ENCODE measurements around the gene FAM124B.

Gene FAM124B

GRCh38 chr2:224349396-224349795, 52.5 kb downstream of the FAM124B start:
- H3K4me3 ChIP-seq (replicated peaks; ENCODE audit: low read depth, low read length), result no peak overlapping the region
- no peak for DNase-seq (ENCODE audit: extremely low read depth, low read depth)
- TF ChIP-seq, protein P1, sequence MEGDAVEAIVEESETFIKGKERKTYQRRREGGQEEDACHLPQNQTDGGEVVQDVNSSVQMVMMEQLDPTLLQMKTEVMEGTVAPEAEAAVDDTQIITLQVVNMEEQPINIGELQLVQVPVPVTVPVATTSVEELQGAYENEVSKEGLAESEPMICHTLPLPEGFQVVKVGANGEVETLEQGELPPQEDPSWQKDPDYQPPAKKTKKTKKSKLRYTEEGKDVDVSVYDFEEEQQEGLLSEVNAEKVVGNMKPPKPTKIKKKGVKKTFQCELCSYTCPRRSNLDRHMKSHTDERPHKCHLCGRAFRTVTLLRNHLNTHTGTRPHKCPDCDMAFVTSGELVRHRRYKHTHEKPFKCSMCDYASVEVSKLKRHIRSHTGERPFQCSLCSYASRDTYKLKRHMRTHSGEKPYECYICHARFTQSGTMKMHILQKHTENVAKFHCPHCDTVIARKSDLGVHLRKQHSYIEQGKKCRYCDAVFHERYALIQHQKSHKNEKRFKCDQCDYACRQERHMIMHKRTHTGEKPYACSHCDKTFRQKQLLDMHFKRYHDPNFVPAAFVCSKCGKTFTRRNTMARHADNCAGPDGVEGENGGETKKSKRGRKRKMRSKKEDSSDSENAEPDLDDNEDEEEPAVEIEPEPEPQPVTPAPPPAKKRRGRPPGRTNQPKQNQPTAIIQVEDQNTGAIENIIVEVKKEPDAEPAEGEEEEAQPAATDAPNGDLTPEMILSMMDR (IDR thresholded peaks at IDR 0.05; ENCODE audit: low read depth, low read length, missing control alignments), result no peak

DNA sequence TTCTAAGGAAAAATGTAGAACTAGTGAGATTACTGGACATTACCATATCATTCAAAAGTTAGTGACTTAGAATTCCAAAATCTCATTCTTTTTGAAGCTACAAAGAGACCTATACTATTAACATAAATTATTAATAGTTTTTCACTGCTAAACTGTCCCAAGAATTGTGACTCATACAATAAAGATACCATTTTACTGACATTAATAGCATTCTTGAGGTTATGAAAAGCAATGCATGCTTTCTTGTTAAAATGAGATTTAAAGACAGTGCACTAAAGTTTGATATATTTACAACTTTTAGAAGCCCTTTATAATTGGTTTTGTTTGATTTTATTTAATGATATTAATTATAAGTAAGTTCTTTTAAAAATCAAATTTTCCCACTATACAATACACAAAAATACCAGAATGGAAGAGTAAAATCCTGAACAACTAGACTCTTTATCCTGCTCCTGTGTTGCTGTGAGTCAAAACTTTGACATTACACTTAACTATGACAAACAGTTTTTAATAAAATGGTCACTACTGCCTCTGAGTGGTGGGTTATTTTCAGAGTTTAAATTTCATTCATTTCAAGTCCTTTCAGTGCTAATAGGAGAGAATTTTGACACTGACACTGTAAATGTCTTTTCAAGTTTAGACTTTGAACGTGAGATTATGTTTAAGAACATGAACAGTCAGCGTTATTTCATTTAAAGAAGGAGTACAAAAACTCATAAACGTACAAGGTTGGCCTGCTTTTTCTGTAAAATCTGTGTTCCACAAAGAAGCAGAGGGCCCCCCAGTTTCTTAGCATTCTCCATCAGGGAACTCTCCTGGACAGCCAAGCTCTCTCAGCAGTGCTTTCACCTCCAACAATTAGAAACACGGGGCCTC, 54.5 kb downstream of the FAM124B start:
- TF ChIP-seq, protein P1 (IDR thresholded peaks at IDR 0.05; ENCODE audit: low read depth, low read length, missing control alignments), result no peak
- no peak for DNase-seq (ENCODE audit: extremely low read depth, low read depth)
- H3K4me3 ChIP-seq (replicated peaks; ENCODE audit: low read depth, low read length), result no peak overlapping the region

DNA sequence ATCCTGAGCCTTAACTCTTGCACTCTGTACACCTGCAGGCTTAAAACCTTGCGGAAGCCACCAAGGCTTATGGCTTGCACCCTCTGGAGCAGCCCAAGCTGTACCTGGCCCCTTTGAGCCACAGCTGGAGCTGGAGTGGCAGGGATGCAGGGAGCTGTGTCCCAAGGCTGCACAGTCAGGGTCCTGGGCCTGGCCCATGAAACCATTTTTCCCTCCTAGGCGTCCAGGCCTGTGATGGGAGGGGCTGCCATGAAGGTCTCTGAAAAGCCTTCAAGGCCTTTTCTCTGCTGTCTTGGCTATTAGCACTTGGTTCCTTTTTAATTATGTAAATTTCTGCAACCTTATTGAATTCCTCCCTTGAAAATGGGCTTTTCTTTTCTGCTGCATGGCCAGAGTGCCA, 56.4 kb downstream of the FAM124B start:
- no peak for DNase-seq (ENCODE audit: extremely low read depth, low read depth)
- H3K4me3 ChIP-seq (replicated peaks; ENCODE audit: low read depth, low read length), result no peak overlapping the region
- TF ChIP-seq, protein P1 (IDR thresholded peaks at IDR 0.05; ENCODE audit: low read depth, low read length, missing control alignments), result no peak

DNA sequence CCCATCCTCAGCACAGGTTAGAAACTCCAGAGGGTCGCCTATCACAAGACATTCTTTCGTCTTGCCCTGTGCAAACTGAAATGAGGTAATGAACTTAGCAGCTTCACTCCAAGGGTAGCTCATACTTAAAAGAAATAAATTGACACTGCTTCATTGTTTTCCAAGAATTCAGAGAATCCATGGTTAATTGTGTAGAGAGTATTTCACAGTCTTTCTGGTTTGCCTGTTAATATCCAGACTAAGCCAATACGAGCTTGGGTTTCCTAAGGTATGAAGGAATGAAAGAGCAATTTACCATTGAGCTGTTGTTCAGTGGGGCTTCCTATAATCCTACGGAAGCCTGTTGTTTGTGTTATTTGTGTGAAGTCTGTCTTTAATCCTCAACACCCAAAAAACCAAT, 58.7 kb downstream of the FAM124B start:
- no peak overlapping the region for H3K4me3 ChIP-seq (replicated peaks; ENCODE audit: low read depth, low read length)
- TF ChIP-seq, protein P1 (IDR thresholded peaks at IDR 0.05; ENCODE audit: low read depth, low read length, missing control alignments), result no peak
- DNase-seq (ENCODE audit: extremely low read depth, low read depth), result no peak

GRCh38 chr2:224335991-224336390, 65.9 kb downstream of the FAM124B start:
- TF ChIP-seq, protein P1 (IDR thresholded peaks at IDR 0.05; ENCODE audit: low read depth, low read length, missing control alignments), result no peak
- no peak overlapping the region for H3K4me3 ChIP-seq (replicated peaks; ENCODE audit: low read depth, low read length)
- DNase-seq (ENCODE audit: extremely low read depth, low read depth), result no peak

DNA sequence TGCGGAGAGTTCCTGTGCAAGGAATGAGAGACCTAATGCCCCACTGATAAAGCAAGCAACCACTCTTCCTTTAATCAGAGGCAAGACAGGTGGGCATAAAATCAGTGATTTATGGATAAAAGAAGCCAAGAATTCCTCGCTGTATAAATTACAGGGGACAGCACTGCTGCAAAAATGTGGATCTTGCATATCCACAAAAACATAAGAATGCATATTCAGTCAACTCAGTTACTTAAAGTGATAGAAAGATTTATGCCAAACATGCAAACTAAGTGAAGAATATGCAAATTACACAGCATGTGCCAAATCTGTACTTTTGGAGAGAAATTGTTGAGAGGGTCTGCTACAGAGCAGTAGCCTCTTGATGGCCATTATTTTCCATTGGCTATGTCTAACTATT, 67.2 kb downstream of the FAM124B start:
- TF ChIP-seq, protein P1 (IDR thresholded peaks at IDR 0.05; ENCODE audit: low read depth, low read length, missing control alignments), result no peak
- no peak for DNase-seq (ENCODE audit: extremely low read depth, low read depth)
- H3K4me3 ChIP-seq (replicated peaks; ENCODE audit: low read depth, low read length), result no peak overlapping the region

Measured in HFF-Myc (cell line).